Measurements from ENCODE around the gene CLRN3.

CLRN3 gene

GRCh38 chr10:127905848-127906261 lies 13.1 kb upstream of the CLRN3 start:
- TF ChIP-seq SIN3A (IDR thresholded peaks at IDR 0.05; ENCODE audit: borderline replicate concordance, insufficient read depth, low read length) (no peak), POLR2AphosphoS5 (IDR thresholded peaks at IDR 0.05; ENCODE audit: low read depth, low read length) (no peak), REST (IDR thresholded peaks at IDR 0.05; ENCODE audit: insufficient read depth in 1 of 2, low read depth in 2 of 2, low read length in 2 of 2) (no peak), TAF1 (IDR thresholded peaks at IDR 0.05; ENCODE audit: borderline replicate concordance, insufficient read depth, low read length) (no peak), FOXP2 (optimal IDR thresholded peaks at IDR 0.05; ENCODE audit: borderline replicate concordance, extremely low read depth, extremely low read length, insufficient read depth) (no peak)

GRCh38 chr10:127905001-127905847 lies 12.5 kb upstream of the CLRN3 start:
- no peak for TF ChIP-seq FOXP2 (optimal IDR thresholded peaks at IDR 0.05; ENCODE audit: borderline replicate concordance, extremely low read depth, extremely low read length, insufficient read depth)
- TF ChIP-seq POLR2AphosphoS5 (IDR thresholded peaks at IDR 0.05; ENCODE audit: low read depth, low read length) = no peak
- no peak for TF ChIP-seq REST (IDR thresholded peaks at IDR 0.05; ENCODE audit: insufficient read depth in 1 of 2, low read depth in 2 of 2, low read length in 2 of 2)
- no peak for TF ChIP-seq SIN3A (IDR thresholded peaks at IDR 0.05; ENCODE audit: borderline replicate concordance, insufficient read depth, low read length)
- TF ChIP-seq TAF1 (IDR thresholded peaks at IDR 0.05; ENCODE audit: borderline replicate concordance, insufficient read depth, low read length) = no peak

GRCh38 chr10:127904311-127905000 lies 11.7 kb upstream of the CLRN3 start:
- TF ChIP-seq SIN3A (IDR thresholded peaks at IDR 0.05; ENCODE audit: borderline replicate concordance, insufficient read depth, low read length) = no peak
- TF ChIP-seq FOXP2 (optimal IDR thresholded peaks at IDR 0.05; ENCODE audit: borderline replicate concordance, extremely low read depth, extremely low read length, insufficient read depth) = no peak
- no peak for TF ChIP-seq POLR2AphosphoS5 (IDR thresholded peaks at IDR 0.05; ENCODE audit: low read depth, low read length)
- no peak for TF ChIP-seq REST (IDR thresholded peaks at IDR 0.05; ENCODE audit: insufficient read depth in 1 of 2, low read depth in 2 of 2, low read length in 2 of 2)
- no peak for TF ChIP-seq TAF1 (IDR thresholded peaks at IDR 0.05; ENCODE audit: borderline replicate concordance, insufficient read depth, low read length)

- TF ChIP-seq SIN3A (IDR thresholded peaks at IDR 0.05; ENCODE audit: borderline replicate concordance, insufficient read depth, low read length) = no peak
- no peak for TF ChIP-seq FOXP2 (optimal IDR thresholded peaks at IDR 0.05; ENCODE audit: borderline replicate concordance, extremely low read depth, extremely low read length, insufficient read depth)
- no peak for TF ChIP-seq POLR2AphosphoS5 (IDR thresholded peaks at IDR 0.05; ENCODE audit: low read depth, low read length)
- TF ChIP-seq TAF1 (IDR thresholded peaks at IDR 0.05; ENCODE audit: borderline replicate concordance, insufficient read depth, low read length) = no peak
- no peak for TF ChIP-seq REST (IDR thresholded peaks at IDR 0.05; ENCODE audit: insufficient read depth in 1 of 2, low read depth in 2 of 2, low read length in 2 of 2)
Measured at GRCh38 chr10:127903789-127904188, 11.0 kb upstream of the CLRN3 start.

Data from PFSK-1 (cell line).